HG03139 (cell line): ENCODE measurements around the gene SFMBT1.

Experiments used
- ATAC-seq: cut with Tn5 transposase; IDR thresholded peaks from one replicate; pipeline ENCODE4 v1.9.1; 2021; ENCODE audit not compliant: unreplicated experiment

Gene SFMBT1

DNA sequence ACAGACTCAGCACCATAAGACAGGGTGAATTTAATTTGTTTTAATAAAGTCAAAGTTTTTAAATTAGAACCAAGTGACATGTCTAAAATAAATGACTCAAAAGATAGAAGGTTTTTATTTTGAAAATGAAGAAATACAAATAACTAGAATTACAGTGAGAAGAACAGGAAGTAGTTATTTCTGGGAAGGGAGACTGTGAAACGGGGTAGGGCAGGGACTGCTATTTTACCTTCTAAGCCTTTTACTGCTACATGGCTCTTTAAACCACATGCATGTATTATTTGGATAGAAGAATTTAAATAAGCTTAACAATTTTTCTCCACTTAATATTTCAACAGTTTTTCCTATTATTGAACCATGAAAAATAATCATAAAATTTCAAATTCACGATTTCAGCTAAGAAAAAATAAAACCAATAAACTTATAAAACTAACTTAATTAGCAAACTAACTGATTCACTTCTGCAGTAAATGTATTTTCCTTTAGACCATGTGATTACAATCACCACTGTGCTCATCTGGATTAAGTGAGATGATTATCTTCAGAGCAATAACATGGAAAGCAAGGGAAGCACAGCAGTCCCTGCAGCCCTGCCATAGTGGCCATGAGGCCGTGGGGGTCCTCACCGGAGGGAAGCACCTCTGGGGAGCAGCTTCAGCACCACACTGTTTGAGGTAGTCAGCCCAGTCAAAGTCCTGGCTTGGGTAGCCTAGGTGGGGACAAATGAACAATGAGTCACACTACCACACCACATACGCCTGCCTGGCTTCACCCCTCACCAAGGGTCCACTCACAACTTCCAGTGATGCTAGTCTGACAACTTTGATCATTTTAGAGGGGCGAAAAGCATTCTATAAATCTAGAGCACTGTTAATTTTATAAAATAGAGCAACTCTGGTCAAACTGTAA is 120.2 kb downstream of the SFMBT1 start:
- ATAC-seq, result no peak

DNA sequence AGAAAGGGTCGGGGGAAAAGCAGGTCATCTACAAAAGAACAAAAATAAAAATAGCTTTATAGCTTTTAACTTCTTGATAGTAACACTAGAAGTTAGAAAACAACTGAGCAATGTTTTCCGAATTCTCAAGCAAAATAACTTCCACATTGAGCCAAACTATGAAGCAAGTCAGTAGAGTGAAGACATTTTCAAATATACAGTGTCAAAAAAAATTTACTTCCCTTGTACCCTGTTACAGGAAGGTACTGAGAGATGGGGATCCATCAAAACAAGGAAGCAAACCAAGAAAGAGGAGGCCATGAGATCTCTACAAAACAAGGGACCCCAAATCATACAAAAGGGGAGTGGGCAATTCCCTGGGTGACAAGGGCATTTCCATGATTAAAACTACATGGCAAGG is 121.9 kb downstream of the SFMBT1 start:
- ATAC-seq, result no peak

DNA sequence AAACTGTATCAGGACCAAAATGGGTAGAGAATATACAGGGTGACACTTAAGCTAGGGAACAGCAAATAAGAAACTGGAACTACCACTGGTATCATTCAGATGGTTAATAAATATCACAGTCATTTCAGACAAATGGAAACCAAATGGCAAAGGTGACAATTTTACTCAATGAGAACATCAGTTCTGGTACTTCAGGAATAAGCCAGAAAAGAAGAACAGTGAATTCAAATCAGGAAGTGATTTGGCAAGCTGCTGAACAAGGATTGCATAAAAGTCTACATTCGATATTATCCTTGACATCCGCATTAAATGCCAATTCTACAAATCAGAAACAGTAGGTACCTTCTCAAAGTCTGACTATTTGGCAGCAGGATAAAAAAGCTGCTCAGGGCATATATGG is 125.0 kb downstream of the SFMBT1 start:
- ATAC-seq, result no peak

DNA sequence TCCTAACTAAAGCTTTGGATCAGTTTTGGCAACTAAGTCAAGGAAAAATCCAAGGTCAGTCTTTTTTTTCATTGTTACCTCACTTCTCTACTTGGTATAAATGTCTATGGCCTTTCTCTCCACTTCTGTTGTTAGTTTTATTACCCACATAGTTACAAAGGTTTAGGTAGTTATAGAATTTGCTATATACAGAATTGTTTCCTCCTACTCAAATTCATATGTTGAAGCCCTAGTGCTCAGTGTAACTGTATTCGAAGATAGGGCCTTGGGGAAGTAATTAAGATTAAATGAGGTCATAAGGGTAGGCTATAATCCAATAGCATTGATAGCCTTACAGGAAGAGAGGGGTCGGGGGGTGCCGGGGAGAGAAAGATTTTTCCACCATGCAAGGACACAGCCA is 128.8 kb downstream of the SFMBT1 start:
- no peak for ATAC-seq

DNA sequence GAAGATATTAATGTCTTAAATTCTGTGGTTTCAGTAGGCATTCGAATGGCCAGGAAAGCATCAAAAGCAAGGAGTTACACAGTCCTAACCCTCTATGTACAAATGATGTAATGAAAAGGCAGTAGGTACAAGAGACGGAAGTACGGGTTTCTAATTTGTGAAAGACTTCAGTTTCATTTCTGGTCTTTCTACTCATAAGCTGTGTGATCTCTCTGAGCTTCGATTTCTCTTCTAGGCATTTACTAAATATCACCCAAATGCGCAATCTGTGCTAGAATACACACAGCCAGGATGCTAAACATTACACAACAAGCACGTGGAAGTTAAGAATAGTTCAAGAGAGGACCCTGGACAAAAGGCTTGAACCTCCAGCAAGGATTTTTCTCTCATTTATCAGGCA is 130.6 kb downstream of the SFMBT1 start:
- no peak for ATAC-seq

DNA sequence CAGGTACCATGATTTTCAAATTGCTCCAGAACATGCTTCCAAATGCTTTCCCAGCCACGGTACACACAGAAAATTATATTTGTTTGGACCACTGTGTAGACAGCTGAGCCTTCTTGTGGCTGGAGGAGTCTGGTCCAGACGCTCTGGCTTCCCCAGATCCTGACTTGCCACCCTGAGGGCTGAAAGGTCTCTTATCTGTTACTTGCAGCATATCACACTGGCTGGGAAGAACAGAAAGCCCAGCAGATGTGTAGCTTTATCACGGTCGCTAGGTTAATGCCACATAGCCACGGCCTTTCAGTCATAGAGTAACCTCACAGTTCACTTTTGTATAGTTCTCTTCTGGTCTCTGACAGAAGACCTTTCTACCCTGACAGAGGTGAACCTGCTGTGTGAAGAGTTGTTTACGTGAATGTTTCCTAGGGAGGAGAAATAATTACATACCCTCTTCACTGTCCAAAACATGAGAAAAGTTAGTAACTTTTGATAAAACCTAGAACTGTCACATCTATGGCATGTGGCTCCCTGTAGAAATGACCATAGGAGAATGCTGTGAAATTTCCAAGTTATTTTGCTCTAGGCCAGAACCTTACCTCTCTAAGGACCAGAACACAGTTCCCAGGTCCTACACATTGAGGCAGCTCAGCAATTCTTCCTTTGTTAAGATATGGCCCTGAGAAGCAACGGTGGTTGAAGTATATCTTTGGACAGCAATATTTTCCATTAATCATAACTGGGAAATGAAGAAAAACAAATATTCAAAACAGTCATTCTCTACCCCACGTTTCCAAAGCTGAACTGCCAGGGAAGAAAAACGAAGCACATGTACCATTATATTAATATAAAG is 132.8 kb downstream of the SFMBT1 start:
- ATAC-seq, result no peak

DNA sequence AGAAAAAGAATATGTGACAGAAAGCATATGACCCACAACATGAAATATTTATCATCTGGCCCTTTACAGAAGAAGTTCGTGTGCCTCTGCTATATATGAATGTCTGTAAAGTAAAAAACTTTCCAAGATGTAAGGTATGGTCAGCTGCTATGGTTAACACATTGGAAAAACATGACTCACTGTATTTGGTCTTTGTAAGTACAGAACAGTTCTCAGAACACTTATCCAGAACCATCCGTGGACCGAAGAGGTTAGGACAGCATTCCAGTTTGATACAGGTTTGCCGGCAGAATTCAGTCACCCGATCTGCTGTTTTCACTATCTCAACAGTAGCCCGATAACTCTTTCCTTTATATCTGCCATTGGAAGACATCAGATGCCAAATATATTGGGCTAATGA is 135.1 kb downstream of the SFMBT1 start:
- ATAC-seq, result no peak

DNA sequence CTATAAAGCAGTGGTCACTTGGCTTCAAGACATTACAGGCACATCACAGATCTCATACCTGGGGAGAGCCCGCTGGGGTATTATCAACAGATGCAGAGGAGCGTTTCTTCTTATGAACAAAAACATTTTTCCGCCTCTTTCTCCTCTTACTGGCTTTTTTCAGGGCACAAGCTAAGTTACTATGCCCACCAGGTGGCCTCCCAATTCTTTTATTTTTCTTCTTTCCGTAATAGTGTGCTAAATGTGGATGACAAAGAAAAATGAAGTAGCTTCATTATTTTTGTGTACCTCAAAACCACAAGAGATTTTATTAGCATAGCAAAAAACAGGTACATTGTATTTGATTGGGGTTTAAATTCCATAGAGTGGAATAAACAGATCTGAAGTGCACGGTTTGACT is 138.4 kb downstream of the SFMBT1 start:
- no peak for ATAC-seq

DNA sequence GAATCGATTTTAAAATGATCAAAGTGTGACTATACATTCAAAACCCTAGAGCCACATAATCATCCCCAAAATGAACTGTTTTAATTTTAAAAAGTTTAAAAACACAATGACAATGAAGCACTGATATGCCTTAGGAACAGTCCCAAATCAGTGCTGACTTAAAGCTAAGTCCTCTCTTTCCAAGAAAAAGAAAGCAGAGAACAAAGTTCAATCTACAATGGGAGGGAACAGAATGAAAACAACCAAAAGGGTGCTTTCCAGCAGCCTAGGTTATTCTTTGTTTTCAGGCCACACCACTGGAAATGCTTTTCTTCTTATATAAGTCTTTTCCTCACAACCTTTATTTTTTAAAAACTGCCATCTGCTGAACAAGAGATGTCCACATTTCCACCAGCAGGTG is 141.3 kb downstream of the SFMBT1 start:
- ATAC-seq, result no peak

DNA sequence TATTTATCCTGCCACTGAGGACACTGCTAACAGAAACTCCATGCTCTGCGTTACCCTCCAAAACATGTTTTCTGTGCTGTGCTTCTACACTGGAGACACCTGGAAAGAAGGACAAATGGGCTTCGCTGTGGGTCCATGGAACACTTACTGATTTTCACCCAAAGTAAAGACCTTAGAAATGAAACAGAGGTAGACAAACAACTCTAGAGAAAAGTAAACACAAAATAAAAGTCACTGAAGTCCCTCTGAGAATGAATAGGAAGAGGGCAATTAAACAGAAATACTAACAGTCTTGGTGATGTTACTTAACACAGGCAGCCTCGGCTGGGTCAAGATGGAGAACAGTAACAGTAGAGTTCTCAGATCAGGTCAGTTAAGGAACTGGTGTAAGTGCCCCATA is 141.9 kb downstream of the SFMBT1 start:
- ATAC-seq, result no peak

DNA sequence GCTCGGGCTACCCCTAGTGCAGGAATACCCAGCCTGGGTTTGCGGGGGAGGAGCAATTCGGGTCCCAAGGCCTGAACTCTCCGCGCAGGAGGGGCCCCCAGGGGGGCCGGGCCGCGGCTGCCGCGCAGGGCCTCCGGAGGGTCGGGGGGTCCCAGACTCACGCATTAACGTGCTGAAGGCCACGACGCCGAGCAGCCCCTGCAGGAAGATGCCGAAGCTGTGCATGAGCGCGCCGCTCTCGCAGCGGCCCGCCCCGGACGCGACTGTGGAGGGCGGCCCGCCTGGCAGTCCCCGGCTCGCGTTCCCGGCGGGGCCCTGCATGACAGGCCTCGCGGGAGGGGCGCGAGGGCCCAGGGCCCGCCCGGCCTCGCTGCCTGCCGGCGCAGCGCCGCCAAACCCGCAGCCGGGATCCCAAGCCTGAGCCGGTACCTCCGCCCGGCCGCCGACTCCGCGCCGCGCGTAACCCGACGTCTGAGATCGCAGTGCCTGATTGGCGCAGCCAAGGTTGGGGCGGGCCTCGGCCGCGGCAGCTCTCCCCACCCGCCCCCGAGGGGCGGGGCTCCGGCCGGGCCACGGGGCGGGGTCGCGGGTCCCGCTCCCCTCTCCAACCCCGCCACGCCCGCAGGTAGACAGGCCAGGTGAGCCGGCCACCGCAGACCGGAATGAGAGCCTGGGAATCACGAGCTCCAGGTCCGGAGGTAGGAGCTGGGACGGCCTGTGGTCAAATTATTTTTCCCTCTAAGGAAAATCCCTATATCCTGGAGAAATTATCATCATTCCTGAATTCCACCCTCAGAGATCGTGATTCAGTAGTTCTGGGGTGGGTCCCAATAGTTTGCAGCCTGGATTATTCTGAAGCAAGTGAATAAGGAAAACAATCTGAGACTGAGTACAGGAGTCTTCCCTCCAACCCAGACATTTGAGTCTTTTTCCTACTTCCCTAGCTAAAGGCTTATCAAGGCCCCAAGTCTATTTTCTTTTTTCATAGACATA is 148.4 kb downstream of the SFMBT1 start, which contains the start of gene STIMATE:
Gene STIMATE, minus strand, starts transcription at position 419 of the 993 bp plus-strand sequence. Its CDS starts 98 bp downstream, at position 321.
- peak; percentile 87 for ATAC-seq

DNA sequence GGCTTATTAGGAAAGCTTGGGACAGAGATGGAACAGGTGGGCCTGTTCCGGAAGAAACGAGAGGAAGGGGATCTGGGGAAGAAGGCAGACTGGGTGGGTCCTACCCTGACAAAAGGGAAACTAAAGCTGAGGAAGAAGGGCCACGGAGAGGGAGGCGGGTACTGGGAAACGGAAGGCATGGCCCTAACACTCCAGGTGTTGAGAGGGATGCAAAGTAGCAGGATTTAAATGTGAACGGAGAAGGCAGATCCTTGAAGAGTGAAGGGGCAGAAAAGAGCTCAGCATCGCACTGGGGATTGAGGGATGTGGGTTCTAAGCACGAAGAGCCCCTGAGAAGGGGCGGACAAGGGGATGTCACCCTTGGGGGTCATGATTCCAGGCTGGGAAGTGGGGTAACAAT is 149.3 kb downstream of the SFMBT1 start:
- ATAC-seq, result no peak

DNA sequence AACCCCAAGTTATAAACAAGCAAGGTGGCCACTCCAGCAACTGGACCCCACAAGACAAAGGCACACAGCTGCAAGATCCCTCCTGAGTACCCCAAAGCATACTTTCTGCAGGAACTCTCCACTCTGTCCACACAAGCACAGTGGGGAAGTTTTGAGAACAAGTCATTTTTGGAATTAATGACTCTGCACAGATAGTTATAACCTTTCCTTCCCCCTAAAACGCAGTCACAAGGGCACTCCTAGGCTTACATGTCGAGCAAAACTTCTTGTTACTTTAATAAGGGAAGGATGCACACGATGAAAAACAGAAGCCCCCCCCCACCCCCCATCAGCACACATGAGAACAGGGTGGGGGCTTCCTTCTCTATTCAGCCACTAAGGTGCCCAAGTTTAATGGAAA is 149.7 kb downstream of the SFMBT1 start:
- no peak for ATAC-seq

DNA sequence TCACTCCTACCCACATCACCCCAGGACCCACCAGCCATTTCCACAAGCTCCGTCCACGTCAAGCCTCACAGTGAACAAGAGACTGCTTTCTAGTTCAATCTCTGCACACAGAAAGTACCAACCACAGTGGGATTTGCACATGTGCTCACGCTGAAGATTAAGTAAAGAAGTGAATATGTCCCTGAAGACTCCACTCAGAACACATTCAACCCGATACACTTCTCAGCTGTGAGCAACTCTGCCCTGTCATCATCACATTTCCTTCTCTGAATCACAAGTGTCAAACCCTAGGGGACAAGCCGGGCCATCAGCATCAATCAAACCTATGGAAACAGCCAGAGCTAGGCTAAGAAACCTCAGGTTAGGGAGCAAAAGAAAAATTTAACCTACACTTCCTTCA is 150.5 kb downstream of the SFMBT1 start:
- no peak for ATAC-seq

DNA sequence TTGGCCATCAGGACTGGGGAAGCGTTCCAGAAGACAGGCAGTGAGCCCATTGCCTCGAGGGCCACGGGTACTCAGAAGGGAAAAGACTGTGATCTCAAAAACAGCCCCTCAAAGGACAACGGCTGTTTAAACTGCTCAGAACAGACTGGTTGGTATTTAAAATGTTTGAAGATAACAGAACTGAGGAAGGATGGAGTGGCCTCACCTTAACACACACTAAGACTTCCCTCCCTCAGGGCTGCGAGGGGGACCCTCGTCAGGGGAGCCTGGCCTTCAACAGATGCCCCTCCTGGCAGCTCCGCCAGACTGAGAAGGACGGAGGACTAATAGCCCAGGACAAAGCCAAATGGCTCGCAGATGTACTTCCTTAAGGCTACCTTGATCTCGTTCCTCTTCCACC is 151.1 kb downstream of the SFMBT1 start:
- no peak for ATAC-seq

DNA sequence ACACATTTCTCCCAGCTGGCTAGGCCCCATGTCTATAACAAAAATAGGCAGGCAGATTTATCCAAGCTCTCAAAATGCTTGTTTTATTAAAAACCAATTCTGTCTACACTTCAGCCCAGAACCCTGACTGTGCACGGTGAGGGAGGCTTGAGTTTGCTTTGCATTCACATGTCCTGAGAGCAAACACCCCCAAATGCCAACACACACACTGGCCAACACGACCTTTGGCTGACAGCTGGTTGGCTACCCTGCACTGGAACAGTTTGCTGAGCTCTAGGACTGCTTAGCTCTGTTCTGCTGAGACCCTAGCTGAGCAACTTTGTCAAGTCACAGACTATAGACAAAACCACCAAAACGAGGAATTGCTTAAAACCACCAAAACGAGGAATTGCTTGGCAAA is 152.2 kb downstream of the SFMBT1 start:
- no peak for ATAC-seq

DNA sequence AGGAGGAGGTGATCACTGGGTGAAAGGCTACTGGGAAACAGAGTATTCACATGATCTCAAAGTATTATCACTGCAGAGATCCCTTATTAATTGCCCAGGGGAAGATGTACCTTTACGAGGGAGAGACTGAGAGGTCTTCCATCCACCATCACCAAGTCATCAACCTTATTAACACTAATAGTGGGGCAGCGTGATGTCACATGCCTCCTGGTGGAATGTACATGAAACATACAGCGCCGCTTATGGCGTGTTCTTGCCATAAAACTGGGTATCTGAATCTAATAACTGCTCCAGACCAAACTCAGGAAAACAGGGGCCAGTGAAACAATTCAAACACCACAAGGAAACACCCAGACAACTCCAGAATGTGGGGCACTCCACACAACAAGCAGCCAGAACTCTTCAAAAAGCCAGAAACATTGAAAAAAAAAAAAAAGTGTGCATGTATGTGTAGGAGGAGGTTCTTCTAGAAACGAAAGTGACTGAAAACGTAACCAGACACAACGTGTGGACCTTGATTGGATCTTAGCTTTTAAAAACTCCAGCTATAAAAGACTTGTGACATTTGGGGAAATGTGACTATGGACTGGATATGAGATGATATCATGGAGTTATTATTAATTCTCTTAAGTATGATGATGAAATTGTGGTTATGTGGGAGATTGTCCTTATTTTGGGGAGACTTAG is 153.1 kb downstream of the SFMBT1 start:
- ATAC-seq, result no peak

DNA sequence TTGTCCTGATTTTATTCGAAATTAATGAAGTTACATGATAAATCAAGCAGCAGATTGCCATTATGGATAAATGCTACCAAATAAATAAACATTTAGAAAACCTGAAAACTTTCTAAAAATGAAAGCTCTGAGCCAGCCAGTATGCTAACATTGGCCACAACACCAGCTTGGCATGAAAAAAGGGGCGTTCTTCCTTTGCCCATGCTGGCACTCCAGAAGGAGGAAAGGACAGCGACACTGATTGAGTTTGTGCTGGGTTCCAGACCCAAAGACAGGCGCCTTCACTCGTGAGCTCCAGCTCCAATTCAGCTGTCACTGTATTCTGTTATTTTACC is 153.6 kb downstream of the SFMBT1 start:
- no peak for ATAC-seq

DNA sequence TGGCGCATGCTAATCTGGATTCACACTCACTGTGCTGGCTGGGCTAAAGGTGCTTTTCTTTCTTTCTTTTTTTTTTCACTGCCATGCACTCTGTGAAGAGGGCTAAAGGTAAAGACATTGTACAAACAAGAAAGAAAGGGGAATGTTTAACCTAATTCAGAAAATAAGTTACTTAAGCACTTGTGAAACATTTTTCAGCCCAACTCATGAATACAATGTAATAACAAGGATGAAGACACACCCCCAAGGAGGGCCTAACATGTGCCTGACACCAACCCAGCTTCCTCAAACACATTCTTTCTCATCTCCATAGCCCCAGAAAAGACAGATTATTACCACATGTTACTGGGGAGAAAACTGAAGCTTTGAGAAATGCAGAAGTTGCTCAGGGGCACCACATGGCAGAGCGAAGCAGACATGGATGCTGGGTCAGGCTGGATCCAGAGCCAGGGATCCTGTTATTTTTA is 154.2 kb downstream of the SFMBT1 start:
- ATAC-seq, result no peak

DNA sequence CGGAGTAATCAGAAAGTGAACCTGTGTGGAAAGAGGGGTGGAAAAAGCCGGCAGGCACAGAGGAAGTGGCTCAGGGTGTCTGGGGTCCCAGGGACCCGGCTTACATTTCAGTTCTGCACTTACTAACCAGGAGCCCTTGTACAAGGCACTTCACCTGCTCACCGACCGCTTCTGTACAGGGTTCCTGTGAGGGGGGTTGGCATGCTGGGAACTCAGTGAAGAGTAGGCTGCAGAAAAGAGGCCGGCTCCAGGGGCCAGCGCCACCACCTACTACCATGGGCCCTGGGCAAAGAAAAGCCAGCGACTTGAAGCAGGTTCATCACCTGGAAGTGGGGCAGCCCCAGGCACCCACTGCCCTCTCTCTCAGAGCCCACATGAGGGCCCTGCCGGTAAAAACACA is 154.7 kb downstream of the SFMBT1 start:
- ATAC-seq, result no peak
